Camera-type eye (tissue), 1 donor: ENCODE data around the gene OR5M10. TPM values are rescaled to one million over a fixed set of nuclear protein-coding genes. Genes with fewer than 3 reads are reported as not detected.

Experiments
- total RNA-seq: library from RNA; depleted of rRNA; stranded (reverse); fragments of >200 nt; gene quantifications from one replicate; pipeline ENCODE4 v1.2.3, GENCODE V29; 2014

Gene OR5M10
- not detected for total RNA-seq

DNA sequence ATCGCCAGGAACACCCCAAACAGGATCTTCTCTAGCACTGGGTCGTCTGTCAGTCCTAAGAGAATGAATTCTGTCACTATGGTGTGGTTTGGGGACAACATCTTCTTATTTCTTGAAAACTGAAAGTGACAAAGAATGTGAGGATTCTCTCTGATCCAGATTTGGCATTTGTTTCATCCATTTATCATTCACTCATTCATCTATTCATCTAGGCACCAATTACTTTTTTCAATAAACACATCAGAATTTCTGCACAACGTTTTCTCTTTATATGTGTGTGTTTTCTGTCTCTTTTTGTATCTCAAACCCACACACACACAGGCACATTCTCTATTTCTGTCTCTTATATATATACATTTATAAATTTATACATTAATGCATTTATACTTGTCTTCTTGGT is at the start of gene OR5M10:
TSS of gene OR5M10 (minus strand) at position 101 of the 400 bp plus-strand sequence. CDS start at position 101, 0 bp downstream.

DNA sequence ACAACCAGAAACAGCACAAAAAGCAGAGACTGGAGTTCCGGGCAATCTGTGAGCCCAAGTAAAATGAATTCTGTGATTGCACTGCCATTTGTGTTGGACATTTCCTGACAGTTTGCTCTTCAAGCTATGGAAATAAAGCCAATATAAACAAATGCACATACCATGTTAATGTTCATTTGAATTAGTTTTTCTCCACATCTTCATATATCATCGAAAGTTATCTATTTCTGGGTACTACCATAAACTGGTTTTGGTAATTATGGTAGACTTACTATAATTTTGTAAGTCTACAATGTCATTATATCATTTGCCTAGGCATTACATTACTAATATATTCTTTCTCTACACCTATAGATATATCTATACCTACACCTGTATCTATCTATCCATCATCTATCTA is 34.4 kb downstream of the OR5M10 start, which contains the start of gene OR5M11:
TSS of gene OR5M11 (minus strand) at position 101 of the 400 bp plus-strand sequence. CDS start at position 101, 0 bp downstream.

Other genes starting within 250 kb of the OR5M10 start
- not detected for gene OR8K1, start 231.7 kb downstream of the OR5M10 start, total RNA-seq
- gene OR8J1, start 223.4 kb downstream of the OR5M10 start, total RNA-seq = not detected
- gene OR8U1, start 202.1 kb downstream of the OR5M10 start, total RNA-seq = not detected
- gene OR5AL1, start 165.0 kb downstream of the OR5M10 start, total RNA-seq = not detected
- not detected for gene OR5M3, start 104.4 kb downstream of the OR5M10 start, total RNA-seq
- not detected for gene OR5M8, start 86.4 kb downstream of the OR5M10 start, total RNA-seq
- not detected for gene OR5M11, start 34.5 kb downstream of the OR5M10 start, total RNA-seq
- gene OR5M1, start 37.2 kb upstream of the OR5M10 start, total RNA-seq = not detected
- gene OR5AP2, start 64.7 kb upstream of the OR5M10 start, total RNA-seq = not detected
- gene OR5AR1, start 86.0 kb upstream of the OR5M10 start, total RNA-seq = not detected
- not detected for gene OR9G1, start 121.4 kb upstream of the OR5M10 start, total RNA-seq
- gene OR9G4, start 171.0 kb upstream of the OR5M10 start, total RNA-seq = not detected